Hematopoietic multipotent progenitor cell treated with erythropoietin and hydrocortisone succinate and interleukin-3 and kit ligand, for 15 days (in vitro differentiated cells): ENCODE measurements around the gene ZNF77.
"Not testable (repeated sequence)": the region's sequence is repeated elsewhere in the genome, so short reads cannot be mapped to it uniquely, and the experiment has no call there.

Experiments
- DNase-seq: peaks from one replicate; pipeline ENCODE4 v3.0.0-alpha.2; 2015; ENCODE audit warnings: low spot score

The ZNF77 gene

DNA sequence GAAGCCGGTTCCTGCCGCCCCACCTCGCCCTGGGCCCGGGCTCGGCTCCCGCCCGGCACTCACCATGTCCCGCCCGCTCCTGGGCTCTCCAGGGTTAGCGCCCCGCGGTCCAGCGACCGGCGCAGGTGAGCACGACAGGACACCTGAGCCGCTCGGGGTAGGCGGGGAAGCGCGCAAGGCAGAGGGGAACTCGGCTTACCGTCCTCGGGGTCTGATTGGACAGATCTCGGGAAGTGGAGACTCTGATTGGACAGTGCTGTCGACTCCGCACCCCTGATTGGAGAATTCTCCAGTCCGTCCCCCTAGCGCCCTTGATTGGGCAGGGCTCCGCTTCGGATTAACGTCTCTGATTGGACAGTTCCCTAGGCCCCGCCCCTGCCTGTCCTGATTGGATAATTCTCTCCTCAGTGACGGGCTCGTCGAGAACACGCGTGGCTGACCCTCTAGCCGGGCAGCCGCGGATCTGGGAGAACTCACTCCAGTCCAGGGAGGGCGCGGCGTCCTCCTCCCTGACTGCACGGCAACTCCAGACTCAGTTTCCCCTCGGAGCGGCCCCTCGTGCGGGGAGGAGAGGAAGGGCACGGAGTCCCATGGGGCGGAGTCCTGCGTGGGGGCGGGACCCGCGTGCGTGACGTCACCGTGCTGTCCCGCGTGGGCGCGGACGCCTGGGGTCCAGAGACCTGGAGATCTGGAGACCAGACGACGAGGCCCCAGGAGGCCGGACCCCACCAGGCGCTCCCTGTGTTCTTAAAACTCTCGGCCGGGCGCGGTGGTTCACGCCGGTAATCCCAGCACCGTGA, at the start of gene ZNF77:
Gene ZNF77, minus strand, starts transcription at position 197 of the 800 bp plus-strand sequence. Its CDS starts 131 bp downstream, at position 66.
- DNase-seq, result peak; percentile 91

DNA sequence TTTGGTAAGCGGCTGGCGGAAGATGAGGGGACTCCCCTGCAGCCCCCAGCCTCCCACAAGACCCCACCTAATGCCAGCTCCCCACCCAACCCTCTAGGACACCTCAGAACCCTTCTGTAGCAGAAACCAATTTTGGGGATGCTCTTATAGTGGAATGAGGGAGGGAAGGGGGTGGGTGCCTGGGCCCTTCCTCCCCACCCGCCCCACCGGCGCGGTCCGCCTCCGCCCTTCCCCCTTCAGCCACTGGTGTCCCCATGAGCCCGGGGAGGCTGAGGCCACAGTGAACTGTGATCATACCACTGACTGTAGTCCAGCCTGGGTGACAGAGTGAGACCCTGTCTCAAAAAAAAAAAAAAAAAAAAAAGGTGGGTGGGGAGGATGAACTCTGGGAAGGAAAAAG, 48.8 kb upstream of the ZNF77 start:
- no peak for DNase-seq

DNA sequence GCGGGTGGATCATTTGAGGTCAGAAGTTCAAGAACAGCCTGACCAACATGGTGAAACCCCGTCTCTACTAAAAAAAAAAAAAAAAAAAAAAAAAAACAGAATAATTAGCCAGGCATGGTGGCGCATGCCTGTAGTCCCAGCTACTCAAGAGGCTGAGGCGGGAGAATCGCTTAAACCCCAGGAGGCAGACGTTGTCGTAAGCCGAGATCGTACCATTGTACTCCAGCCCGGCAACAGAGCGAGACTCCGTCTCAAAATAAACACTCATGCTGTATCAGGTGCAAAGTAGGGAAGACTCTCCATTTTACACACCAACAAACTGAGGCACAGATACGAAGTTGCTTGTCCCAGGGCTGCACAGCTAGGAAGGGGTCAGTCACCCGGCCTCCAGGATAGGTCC, 48.2 kb upstream of the ZNF77 start:
- DNase-seq, result no peak

DNA sequence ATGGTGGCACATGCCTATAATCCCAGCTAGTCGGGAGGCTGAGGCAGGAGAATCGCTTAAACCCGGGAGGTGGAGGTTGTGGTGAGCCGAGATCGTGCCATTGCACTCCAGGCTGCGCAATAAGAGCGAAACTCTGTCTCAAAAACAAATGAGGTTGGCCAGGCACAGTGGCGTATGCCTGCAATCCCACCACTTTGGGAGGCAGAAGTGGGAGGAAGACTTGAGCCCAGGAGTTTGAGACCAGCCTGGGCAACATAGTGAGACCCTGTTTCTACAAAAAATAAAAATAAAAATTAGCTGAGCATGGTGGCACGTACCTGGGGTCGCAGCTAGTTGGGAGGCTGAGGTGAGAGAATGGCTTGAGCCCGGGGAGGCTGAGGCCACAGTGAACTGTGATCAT, 47.6 kb upstream of the ZNF77 start:
- DNase-seq, result not testable (repeated sequence)

DNA sequence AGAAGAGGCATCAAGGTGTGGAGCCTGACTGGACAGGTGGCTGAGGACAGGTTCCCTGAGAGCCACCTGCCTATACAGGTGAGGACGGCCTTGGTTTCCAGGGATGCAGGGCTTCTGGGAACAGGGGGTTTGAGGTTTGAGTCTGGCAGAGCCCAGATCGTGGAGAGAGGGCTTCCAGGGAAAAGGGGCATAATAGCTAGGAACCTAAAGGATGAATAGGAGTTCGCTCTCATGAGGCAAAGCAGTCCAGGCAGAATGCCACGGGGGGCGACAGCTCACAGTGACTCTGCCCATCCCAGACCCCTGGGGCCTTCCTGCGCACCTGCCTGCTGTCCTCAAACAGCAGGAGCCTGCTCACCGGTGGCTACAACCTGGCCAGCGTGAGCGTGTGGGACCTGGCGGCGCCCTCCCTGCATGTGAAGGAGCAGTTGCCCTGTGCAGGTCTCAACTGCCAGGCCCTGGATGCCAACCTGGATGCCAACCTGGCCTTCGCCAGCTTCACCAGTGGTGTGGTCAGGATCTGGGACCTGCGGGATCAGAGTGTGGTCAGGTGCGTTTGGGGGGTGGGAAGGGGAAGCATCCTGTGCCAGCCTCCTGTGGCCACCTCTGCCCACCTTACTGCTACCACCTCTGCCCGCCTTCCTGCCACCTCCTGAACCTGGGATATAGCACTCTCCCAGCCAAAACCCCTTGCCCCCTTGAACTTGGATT, 44.6 kb upstream of the ZNF77 start:
- DNase-seq, result no peak

DNA sequence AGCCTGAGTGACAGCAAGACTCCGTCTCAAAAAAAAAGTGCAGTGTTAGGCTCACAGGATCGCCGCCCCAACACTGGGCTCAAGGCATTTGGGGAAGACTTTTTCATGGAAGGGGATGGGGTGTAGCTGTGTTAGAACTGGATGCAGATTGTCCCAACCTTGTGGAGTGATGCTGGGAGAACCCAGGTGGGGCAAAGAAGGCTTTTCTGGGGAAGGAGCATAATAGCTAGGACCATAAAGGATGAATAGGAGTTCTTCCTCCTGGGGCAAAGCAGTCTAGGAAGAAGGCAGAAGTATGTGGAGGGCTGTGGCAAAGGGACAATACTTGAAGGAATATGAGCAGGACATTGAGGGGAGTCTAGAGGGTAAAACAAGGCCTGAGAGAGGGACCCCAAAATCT, 43.8 kb upstream of the ZNF77 start:
- no peak for DNase-seq

DNA sequence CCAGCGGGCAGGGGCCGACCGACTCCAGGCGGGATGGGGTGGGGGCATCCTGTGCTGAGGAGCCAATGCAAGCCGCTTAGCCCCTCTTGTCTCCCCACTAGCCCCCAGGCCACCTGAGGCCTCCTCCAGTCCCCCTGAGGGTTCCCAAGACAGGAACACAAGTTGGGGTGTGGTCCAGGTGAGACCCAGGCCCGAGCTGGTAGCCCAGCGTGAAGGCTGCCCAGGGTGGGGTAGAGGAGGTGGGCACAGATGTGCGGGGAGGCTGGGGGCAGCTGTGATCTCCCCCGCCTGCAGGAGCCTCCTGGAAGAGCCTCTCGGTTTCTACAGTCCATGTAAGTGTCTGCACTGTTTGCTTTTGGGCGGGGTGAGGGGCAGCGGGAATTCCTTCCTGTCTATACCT, 43.0 kb upstream of the ZNF77 start:
- no peak for DNase-seq

DNA sequence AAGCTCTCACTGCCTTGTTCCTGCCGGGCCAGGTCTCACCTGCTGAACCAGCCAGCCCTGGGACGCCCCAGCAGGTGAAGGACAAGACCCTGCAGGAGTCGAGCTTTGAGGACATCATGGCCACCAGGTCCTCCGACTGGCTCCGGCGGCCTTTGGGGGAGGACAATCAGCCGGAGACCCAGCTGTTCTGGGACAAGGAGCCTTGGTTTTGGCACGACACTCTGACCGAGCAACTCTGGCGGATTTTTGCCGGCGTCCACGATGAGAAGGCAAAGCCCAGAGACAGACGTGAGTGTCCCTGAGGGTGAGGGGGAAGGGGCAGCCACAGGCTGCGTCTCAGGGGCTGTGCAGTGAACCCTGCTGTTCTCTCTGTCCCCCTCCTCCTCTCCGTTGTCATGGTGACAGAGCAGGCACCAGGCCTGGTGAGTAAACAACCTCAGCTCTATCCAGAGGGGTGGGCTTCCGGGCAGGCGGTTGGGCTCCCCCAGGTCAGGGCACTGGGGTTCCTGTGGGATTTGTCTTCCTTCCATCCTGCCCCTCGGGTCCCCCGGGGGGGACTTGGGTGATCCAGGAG, 42.3 kb upstream of the ZNF77 start:
- DNase-seq, result no peak

DNA sequence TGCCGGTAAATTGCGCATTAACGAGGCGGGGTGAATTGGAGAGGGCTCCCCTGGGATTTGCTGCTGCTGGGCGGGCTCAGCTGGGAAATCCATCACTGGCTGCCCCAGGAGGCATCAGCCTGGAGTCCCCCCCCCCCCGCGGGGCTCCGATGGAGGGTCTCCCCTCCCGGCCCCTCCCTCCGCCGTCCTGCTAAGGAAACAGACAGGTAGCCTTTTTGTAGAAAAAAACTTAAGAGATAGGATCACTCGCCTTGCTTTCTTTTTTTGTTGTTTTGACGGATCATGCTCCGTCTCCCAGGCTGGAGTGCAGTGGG, 39.4 kb upstream of the ZNF77 start:
- no peak for DNase-seq

DNA sequence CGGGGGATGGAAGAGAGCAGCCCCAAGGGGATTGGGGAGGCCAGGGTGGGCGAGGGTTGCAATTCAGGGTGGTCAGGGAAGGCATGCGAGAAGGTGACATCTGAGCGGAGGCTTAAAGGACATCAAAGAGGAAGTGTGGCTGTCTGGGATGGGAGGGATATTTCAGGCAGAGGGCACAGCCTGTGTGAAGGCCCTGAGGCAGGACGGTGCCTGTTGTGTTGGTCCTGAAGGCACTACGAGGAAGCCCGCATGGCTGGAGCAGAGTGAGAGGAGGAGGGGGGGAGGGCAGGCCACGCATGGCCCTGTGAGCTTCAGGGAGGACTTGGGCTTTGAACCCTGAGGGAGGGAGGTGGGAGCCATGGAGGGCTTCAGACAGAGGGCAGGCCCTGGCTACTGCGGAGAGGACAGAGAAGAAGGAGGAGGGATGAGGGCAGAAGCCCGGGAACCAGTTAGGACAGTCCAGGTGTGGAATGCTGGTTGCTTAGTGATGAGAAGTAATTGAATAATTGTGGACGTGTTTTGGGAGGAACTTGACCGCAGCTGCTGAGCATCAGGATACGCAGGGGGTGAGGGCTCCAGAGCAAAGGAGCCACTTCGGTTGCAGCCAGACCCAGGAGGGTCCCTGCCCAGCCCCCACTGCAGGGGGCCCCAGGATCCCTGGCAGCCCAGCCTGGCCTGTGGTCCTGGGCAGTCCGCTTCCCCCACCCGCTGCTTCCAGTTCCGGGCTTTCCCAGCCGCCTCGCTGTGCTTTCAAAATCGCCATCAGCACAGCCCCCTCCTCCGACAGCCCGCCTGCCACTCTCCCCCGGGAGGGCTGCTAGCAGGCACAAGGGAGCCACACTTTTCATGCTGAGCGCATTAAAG, 38.8 kb upstream of the ZNF77 start:
- DNase-seq, result no peak

DNA sequence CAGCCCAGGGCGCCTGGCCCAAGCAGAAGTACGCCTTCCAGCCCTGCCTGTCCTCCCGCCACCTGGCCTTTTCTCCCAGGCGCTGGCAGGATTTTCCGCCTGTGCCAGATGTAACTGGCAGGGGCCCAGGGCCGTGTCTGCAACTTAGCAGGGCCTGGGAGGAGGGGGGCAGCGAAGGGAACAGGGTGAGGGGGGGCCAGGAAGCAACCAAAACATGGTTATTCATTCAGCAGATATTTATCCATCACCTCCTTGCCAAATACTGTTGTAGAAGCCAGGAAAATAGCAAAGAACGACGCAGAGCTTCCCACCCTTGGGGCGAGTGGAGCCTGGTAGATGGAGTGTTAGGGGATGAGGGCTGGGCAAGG, 38.2 kb upstream of the ZNF77 start:
- DNase-seq, result no peak

DNA sequence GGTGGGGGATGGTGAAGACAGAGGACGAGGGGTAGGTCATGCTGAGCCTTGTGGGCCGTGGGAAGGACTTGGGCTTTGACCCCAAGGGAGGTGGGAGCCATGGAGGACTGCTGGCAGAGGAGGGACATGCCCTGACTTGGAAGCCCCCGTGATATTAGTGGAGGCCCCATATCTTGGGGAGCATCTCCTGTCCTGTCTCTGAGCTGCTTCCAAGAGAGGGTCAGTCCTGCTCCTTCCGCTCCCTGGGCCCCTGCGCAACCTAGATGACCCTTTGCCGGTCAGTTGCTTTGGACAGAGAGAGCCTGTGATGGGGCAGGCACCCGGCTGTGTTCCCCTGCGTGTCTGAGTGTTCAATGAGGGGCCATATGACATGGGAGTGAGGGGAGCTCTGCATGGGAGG, 37.8 kb upstream of the ZNF77 start:
- no peak for DNase-seq

DNA sequence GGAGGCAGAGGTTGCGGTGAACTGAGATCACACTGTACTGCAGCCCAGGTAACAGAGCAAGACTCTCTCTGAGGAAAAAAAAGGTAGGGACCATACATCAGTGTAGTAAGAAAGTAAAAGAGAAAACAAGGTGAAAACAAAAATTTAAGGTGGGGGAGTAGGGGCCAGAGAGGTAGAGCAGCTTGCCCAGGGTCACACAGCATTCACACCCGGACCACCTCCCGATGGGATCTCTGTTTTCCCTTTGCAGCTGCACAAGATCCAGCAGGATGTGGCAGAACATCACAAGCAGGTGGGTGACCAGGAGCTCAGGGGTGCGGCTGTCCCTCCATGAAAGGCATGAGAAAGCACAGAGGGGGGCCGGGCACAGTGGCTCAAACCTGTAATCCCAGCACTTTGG, 37.1 kb upstream of the ZNF77 start:
- DNase-seq, result no peak

DNA sequence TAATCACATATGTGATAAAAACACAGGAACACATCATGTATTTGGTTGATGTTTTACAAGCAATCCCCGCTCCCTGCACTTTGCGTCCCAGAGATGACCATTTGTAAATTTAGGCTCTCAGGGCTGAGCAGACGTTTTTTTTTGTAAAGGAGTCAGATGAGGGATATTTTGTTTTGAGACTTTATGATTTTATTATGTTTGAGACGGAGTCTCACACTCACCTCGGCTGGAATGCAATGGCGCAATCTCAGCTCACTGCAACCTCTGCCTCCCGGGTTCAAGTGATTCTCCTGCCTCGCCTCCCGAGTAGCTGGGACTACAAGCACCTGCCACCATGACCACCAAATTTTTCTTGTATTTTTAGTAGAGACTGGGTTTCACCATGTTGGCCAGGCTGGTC, 34.0 kb upstream of the ZNF77 start:
- DNase-seq, result no peak

DNA sequence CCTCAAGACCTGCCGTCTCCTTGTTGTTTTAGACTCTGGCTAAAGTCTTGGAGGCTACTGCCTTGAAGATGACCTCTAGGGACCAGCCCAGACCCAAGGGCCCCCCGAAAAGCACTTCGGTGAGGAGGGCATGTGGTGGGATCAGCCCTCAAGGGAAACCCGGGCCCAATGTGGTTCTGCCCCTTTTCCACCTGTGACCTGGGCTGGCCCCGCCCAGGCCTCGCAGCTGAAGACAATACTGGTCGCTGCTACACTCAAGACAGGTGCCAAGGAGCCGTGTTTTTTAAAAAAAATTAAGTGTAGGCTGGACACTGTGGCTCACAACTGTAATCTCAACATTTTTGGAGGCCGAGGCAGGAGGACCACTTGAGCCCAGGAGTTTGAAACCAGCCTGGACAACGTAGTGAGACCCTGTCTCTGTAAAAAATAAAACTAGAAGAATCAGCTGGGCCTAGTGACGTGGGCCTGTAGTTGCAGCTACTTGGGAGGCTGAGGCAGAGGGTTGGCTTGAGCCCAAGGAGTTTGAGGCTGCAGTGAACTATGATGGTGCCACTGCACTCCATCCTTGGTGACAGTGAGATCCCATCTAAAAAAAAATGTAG, 33.5 kb upstream of the ZNF77 start:
- no peak for DNase-seq

DNA sequence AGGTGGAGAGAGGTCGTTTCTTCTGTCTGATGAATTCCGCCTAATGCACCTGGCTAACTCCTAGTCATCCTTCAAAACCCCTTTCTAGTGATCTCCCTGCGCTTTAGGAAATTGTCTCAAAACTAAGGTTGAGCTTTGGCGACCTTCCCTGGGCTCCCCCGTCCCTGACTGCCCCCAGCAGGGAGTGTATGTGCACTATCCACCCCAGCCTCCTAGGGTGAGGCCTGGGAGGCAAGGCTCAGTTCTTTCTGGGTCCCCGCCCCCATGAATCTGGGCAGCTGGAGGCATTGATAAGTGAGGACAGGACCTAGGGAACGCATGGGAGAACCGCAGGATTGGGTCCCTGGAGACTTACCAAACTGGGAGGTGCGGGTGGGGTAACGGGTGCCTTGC, 33.0 kb upstream of the ZNF77 start:
- no peak for DNase-seq

DNA sequence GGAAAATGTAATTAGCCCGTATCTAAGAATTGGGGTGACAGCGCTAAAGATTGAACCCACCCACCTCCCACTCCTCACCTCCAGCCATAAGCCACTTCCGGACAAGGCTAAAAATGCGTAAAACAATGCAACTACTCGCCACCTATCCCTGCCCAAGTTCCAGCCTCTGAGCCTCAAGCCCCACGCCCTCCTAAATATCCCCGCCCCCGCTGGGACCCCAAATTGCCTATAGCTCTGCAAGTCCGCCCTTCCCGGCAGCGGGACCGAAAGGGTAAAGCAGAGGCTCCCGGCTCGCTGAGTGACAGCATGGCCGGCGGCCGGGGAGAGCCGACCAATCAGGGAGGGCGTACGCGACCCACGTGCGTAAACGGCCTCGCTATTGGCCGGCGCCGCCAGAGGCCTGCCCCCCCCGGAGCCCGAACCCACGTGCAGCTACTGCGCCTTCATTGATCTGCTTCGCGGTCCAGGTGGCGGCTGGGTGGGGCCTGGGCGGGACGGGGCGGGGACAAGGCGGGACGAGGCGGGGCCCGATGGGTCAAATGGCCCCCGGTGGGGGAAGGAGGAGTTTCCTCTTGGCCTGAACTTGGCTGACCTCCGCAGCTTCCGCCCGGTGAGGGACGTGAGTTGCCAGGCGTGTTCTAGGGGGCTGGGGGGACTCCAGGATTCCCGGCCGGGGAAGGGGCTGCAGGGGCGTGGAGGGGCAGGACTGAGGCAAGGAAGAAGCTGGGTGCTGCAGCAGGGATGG, 32.4 kb upstream of the ZNF77 start, which contains the start of gene TLE6:
Gene TLE6, plus strand, starts transcription at position 564 of the 745 bp plus-strand sequence. CDS start 670 bp downstream, outside the sequence.
- DNase-seq, result peak; percentile 66

DNA sequence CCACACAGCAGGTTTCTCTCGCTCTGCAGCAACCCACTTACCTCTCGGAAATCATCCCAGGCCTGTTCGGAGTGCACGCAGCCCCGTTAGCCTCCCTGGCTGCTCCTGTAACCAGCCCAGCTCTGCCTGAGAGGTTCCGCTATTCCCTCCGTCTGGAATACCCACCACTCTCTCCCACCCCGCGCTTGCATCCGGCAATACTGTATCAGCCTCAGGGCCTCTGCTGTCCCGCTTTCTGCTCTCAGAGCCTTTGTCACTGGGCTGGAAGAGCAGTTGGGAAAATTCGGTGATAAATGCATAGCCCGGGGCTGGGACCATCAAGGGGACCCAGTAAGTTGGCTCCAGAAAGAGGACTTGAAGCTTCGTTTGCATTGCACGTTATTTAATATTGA, 31.8 kb upstream of the ZNF77 start:
- no peak for DNase-seq

DNA sequence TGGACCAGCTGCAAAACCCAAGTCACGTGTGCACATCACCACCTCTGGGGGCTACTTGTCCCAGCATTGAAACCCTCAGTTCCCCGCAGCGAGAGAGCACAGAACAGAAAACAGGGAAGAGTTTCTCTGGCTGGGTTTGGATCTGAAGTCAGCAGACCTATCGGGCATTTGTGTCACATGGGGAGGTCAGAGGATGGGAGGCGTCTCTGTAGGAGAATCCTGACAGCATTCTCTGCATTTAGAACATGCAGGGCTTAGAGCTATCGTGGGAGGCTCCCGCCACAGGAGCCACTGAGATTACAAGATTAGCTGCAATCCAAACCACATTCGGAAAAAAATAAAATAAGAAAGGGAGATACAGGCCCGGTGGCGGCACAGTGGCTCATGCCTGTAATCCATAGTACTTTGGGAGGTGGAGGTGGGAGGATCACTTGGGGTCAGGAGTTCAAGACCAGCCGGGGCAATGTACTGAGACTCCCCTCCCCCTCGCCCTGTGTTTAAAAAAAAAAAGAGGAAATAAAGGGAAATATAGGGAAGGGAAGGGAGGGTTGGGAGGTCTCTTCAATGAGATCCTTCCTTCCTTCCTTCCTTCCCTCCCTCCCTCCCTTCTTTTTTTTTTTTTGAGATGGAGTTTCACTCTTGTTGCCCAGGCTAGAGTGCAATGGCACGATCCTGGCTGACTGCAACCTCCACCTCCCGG, 29.7 kb upstream of the ZNF77 start:
- DNase-seq, result no peak

DNA sequence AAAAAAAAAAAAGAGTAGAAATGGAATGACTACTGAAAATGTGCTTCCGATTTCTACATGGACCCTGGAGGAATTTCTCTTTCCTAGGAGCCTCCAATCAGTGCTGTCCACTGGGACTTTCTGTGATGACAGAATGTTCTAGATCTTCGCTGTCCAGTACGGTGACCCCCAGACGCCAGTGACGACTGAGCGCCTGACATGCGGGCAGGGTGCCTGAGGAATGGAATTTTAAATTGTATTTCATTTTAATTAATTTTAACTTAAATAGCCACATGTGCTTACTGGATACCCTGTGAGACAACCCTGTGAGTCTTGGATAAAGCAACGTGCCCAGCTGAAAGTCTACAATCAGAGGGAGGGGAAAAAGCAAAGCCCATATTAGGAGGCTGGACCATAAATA, 28.5 kb upstream of the ZNF77 start:
- no peak for DNase-seq
